Upper lobe of left lung (tissue), 4 donors: ENCODE data around the gene AKIP1.
A peak's percentile ranks its signal among the peaks of the same experiment; 100 is the strongest.

Source experiments
- POLR2A ChIP-seq, 4 donors: fragments of 450-650 bp; IDR thresholded peaks; one replicate each; pipeline ENCODE4 v1.5.1; 2016 to 2017; ENCODE audit warnings: antibody characterized with exemption in 4 of 4, mild to moderate bottlenecking in 2 of 4
- POLR2AphosphoS5 ChIP-seq, 2 donors: sonication (generic); formaldehyde crosslinking; IDR thresholded peaks; one replicate each; pipeline ENCODE4 v1.5.1; 2017; ENCODE audit warnings: antibody characterized with exemption in 2 of 2
- TF ChIP-seq, protein P1 (sequence below), 6 experiments: fragments of 450-650 bp in 4 of 6; fragments of 200-600 bp in 2 of 6; sonication (generic) in 2 of 6; IDR thresholded peaks; one replicate each; pipeline ENCODE4 v1.5.1; 2016 to 2019; ENCODE audit warnings: antibody characterized with exemption in 6 of 6

- TF ChIP-seq, protein P1, sequence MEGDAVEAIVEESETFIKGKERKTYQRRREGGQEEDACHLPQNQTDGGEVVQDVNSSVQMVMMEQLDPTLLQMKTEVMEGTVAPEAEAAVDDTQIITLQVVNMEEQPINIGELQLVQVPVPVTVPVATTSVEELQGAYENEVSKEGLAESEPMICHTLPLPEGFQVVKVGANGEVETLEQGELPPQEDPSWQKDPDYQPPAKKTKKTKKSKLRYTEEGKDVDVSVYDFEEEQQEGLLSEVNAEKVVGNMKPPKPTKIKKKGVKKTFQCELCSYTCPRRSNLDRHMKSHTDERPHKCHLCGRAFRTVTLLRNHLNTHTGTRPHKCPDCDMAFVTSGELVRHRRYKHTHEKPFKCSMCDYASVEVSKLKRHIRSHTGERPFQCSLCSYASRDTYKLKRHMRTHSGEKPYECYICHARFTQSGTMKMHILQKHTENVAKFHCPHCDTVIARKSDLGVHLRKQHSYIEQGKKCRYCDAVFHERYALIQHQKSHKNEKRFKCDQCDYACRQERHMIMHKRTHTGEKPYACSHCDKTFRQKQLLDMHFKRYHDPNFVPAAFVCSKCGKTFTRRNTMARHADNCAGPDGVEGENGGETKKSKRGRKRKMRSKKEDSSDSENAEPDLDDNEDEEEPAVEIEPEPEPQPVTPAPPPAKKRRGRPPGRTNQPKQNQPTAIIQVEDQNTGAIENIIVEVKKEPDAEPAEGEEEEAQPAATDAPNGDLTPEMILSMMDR (IDR thresholded peaks at IDR 0.05), result peak in 5 of 6 experiments; percentile 42 to 63 (median 51)
- TF ChIP-seq POLR2AphosphoS5 (IDR thresholded peaks at IDR 0.05), result no peak
- TF ChIP-seq POLR2A (IDR thresholded peaks at IDR 0.05), result no peak
Observed at GRCh38 chr11:8913961-8914660, 3.1 kb downstream of the AKIP1 start.
